ENCODE results near the gene CCDC120.

The CCDC120 gene

GRCh38 chrX:49063715-49064114 is 4.9 kb downstream of the CCDC120 start:
- no peak for DNase-seq (ENCODE audit: low read depth in 2 of 2)

- no peak for DNase-seq (ENCODE audit: low read depth in 2 of 2)
These were observed 5.5 kb downstream of the CCDC120 start for GRCh38 chrX:49064303-49064702.

- no peak for DNase-seq (ENCODE audit: low read depth in 2 of 2)
These were observed 5.9 kb downstream of the CCDC120 start for GRCh38 chrX:49064735-49065134.

- no peak for DNase-seq (ENCODE audit: low read depth in 2 of 2)
These were observed 7.5 kb downstream of the CCDC120 start for GRCh38 chrX:49066278-49066677.

- no peak for DNase-seq (ENCODE audit: low read depth in 2 of 2)
These were observed 7.9 kb downstream of the CCDC120 start for GRCh38 chrX:49066690-49067089.

GRCh38 chrX:49067285-49068120 is 8.7 kb downstream of the CCDC120 start:
- no peak for DNase-seq (ENCODE audit: low read depth in 2 of 2)

GRCh38 chrX:49069038-49069437 is 10.2 kb downstream of the CCDC120 start:
- DNase-seq (ENCODE audit: low read depth in 2 of 2): no peak

- no peak for DNase-seq (ENCODE audit: low read depth in 2 of 2)
These were observed 12.2 kb downstream of the CCDC120 start for GRCh38 chrX:49070988-49071387.

GRCh38 chrX:49071877-49072711 is 13.3 kb downstream of the CCDC120 start:
- DNase-seq (ENCODE audit: low read depth in 2 of 2): no peak

GRCh38 chrX:49072712-49073095 is 13.9 kb downstream of the CCDC120 start:
- no peak for DNase-seq (ENCODE audit: low read depth in 2 of 2)

- peak; percentile 80 to 83 for DNase-seq (ENCODE audit: low read depth in 2 of 2)
These were observed 15.1 kb downstream of the CCDC120 start, which contains the start of gene PRAF2 for GRCh38 chrX:49073601-49074575. TSS of gene PRAF2 (minus strand) at chrX:49074002. CDS start at chrX:49073987, 15 bp downstream.

- DNase-seq (ENCODE audit: low read depth in 2 of 2): no peak
These were observed 16.5 kb downstream of the CCDC120 start for GRCh38 chrX:49075347-49075746.

- DNase-seq (ENCODE audit: low read depth in 2 of 2): no peak
These were observed 19.1 kb downstream of the CCDC120 start for GRCh38 chrX:49077941-49078340.

GRCh38 chrX:49079489-49080428 is 21.0 kb downstream of the CCDC120 start, which contains the start of gene WDR45:
TSS of gene WDR45 (minus strand) at chrX:49079887. CDS start at chrX:49078095, 1,792 bp downstream.
- peak; percentile 54 to 59 for DNase-seq (ENCODE audit: low read depth in 2 of 2)

GRCh38 chrX:49082271-49082871 is 23.6 kb downstream of the CCDC120 start:
- DNase-seq (ENCODE audit: low read depth in 2 of 2): no peak

GRCh38 chrX:49089553-49089952 is 30.8 kb downstream of the CCDC120 start:
- DNase-seq (ENCODE audit: low read depth in 2 of 2): no peak

GRCh38 chrX:49096419-49096818 is 37.6 kb downstream of the CCDC120 start:
- DNase-seq (ENCODE audit: low read depth in 2 of 2): no peak

- DNase-seq (ENCODE audit: low read depth in 2 of 2): peak; percentile 79 to 84
These were observed 42.2 kb downstream of the CCDC120 start for GRCh38 chrX:49100704-49101628.

- DNase-seq (ENCODE audit: low read depth in 2 of 2): no peak
These were observed 42.8 kb downstream of the CCDC120 start for GRCh38 chrX:49101629-49101984.

Measured in stimulated activated CD8-positive, alpha-beta memory T cell treated with anti-CD3 and anti-CD28 coated beads, Interleukin-15, amount 100 ng/mL, for 48 hours (primary cell).